Measurements from ENCODE around the gene BCKDHB. TPM values are rescaled to one million over a fixed set of nuclear protein-coding genes. Genes with fewer than 3 reads are reported as not detected.
A peak's percentile ranks its signal among the peaks of the same experiment; 100 is the strongest.

BCKDHB gene
- total and polyA plus RNA-seq, 2 experiments from 2014 or later, result 32.1 to 42.7 TPM

GRCh38 chr6:80142586-80142985 is 36.1 kb downstream of the BCKDHB start (continued):
- TF ChIP-seq, protein P1, sequence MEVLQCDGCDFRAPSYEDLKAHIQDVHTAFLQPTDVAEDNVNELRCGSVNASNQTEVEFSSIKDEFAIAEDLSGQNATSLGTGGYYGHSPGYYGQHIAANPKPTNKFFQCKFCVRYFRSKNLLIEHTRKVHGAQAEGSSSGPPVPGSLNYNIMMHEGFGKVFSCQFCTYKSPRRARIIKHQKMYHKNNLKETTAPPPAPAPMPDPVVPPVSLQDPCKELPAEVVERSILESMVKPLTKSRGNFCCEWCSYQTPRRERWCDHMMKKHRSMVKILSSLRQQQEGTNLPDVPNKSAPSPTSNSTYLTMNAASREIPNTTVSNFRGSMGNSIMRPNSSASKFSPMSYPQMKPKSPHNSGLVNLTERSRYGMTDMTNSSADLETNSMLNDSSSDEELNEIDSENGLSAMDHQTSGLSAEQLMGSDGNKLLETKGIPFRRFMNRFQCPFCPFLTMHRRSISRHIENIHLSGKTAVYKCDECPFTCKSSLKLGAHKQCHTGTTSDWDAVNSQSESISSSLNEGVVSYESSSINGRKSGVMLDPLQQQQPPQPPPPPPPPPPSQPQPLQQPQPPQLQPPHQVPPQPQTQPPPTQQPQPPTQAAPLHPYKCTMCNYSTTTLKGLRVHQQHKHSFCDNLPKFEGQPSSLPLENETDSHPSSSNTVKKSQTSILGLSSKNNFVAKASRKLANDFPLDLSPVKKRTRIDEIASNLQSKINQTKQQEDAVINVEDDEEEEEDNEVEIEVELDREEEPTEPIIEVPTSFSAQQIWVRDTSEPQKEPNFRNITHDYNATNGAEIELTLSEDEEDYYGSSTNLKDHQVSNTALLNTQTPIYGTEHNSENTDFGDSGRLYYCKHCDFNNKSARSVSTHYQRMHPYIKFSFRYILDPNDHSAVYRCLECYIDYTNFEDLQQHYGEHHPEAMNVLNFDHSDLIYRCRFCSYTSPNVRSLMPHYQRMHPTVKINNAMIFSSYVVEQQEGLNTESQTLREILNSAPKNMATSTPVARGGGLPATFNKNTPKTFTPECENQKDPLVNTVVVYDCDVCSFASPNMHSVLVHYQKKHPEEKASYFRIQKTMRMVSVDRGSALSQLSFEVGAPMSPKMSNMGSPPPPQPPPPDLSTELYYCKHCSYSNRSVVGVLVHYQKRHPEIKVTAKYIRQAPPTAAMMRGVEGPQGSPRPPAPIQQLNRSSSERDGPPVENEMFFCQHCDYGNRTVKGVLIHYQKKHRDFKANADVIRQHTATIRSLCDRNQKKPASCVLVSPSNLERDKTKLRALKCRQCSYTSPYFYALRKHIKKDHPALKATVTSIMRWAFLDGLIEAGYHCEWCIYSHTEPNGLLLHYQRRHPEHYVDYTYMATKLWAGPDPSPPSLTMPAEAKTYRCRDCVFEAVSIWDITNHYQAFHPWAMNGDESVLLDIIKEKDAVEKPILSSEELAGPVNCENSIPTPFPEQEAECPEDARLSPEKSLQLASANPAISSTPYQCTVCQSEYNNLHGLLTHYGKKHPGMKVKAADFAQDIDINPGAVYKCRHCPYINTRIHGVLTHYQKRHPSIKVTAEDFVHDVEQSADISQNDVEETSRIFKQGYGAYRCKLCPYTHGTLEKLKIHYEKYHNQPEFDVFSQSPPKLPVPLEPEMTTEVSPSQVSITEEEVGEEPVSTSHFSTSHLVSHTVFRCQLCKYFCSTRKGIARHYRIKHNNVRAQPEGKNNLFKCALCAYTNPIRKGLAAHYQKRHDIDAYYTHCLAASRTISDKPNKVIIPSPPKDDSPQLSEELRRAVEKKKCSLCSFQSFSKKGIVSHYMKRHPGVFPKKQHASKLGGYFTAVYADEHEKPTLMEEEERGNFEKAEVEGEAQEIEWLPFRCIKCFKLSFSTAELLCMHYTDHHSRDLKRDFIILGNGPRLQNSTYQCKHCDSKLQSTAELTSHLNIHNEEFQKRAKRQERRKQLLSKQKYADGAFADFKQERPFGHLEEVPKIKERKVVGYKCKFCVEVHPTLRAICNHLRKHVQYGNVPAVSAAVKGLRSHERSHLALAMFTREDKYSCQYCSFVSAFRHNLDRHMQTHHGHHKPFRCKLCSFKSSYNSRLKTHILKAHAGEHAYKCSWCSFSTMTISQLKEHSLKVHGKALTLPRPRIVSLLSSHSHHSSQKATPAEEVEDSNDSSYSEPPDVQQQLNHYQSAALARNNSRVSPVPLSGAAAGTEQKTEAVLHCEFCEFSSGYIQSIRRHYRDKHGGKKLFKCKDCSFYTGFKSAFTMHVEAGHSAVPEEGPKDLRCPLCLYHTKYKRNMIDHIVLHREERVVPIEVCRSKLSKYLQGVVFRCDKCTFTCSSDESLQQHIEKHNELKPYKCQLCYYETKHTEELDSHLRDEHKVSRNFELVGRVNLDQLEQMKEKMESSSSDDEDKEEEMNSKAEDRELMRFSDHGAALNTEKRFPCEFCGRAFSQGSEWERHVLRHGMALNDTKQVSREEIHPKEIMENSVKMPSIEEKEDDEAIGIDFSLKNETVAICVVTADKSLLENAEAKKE (CRISPR knock-in tag; IDR thresholded peaks at IDR 0.05), result no peak
- no peak for TF ChIP-seq CTCF (conservative IDR thresholded peaks at IDR 0.05; ENCODE audit: low read depth in 2 of 2)

- H3K36me3 ChIP-seq (ENCODE audit: insufficient read depth), result peaks cover 1% of the 10 kb centered on the region
- no peak overlapping the region for H3K4me2 ChIP-seq
- H3K27ac Mint-ChIP-seq, result no peak overlapping the region
- 0 out of 2 replicates have a peak overlapping the region, but pooled peaks have one; percentile 32 for H3K27ac ChIP-seq (ENCODE audit: low read depth)
- no peaks in the 10 kb centered on the region for H3K27me3 ChIP-seq (ENCODE audit: insufficient read depth)
- H3K27me3 Mint-ChIP-seq (ENCODE audit: insufficient read depth, low read depth, poor library complexity), result no peaks in the 10 kb centered on the region
- no peaks in the 10 kb centered on the region; the same call in 1 of the 2 replicates for H4K20me1 ChIP-seq (replicated peaks; ENCODE audit: insufficient read depth)
- no peak overlapping the region for H3K4me3 Mint-ChIP-seq
- peaks cover 26% of the 10 kb centered on the region for H3K36me3 Mint-ChIP-seq (ENCODE audit: low read depth)
- no peaks in the 10 kb centered on the region; the same call in 1 of the 2 replicates for H3K79me2 ChIP-seq (replicated peaks; ENCODE audit: insufficient read depth)
- no peak overlapping the region for H3K4me3 ChIP-seq
- no peaks in the 10 kb centered on the region for H3K9me2 ChIP-seq (ENCODE audit: insufficient read depth)
- H2AFZ ChIP-seq, result no peak overlapping the region
- H3F3A ChIP-seq (replicated peaks; ENCODE audit: low read depth), result no peaks in the 10 kb centered on the region
- no peak for ATAC-seq
- no peak for TF ChIP-seq EZH2phosphoT487 (IDR thresholded peaks at IDR 0.05; ENCODE audit: unreplicated experiment)
- TF ChIP-seq, protein P2, sequence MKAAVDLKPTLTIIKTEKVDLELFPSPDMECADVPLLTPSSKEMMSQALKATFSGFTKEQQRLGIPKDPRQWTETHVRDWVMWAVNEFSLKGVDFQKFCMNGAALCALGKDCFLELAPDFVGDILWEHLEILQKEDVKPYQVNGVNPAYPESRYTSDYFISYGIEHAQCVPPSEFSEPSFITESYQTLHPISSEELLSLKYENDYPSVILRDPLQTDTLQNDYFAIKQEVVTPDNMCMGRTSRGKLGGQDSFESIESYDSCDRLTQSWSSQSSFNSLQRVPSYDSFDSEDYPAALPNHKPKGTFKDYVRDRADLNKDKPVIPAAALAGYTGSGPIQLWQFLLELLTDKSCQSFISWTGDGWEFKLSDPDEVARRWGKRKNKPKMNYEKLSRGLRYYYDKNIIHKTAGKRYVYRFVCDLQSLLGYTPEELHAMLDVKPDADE (IDR thresholded peaks at IDR 0.05), result no peak
- no peak for TF ChIP-seq CREB1 (CRISPR knock-in tag; IDR thresholded peaks at IDR 0.05; ENCODE audit: low read depth)
- peaks cover 4% of the 10 kb centered on the region; the same call in 2 of the 3 replicates for H3K9me3 Mint-ChIP-seq
- H3K4me1 Mint-ChIP-seq, result no peaks in the 10 kb centered on the region
- DNase-seq (ENCODE audit: low spot score), result no peak
- H3K4me1 ChIP-seq (ENCODE audit: insufficient read depth), result no peaks in the 10 kb centered on the region
These were observed 37.0 kb downstream of the BCKDHB start for GRCh38 chr6:80143419-80143937.
